NCI-H226 (cell line): ENCODE data around the gene FARS2.

ENCODE experiments used
- DNase-seq: peaks from one replicate; pipeline ENCODE4 v3.0.0-alpha.2; 2015

Gene FARS2

DNA sequence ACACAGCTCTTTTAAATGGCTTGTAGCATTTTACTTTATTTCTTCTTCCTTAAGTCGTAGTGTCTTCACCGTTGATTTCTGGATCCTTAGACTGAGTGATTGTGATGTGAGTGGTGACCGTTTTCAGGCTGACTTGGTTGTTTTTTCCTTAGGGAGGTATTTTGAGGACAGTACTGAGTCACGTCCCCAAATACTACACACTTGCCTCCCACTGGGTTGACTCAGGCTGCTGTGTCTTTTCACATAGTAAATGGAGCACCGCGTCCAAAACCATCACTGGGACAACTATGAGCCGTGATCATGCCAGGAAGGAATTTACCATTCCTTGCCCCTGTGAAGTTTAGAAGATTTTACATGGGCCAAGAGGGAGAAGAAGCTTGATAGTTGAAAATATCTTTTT lies 174.1 kb downstream of the FARS2 start:
- no peak for DNase-seq

DNA sequence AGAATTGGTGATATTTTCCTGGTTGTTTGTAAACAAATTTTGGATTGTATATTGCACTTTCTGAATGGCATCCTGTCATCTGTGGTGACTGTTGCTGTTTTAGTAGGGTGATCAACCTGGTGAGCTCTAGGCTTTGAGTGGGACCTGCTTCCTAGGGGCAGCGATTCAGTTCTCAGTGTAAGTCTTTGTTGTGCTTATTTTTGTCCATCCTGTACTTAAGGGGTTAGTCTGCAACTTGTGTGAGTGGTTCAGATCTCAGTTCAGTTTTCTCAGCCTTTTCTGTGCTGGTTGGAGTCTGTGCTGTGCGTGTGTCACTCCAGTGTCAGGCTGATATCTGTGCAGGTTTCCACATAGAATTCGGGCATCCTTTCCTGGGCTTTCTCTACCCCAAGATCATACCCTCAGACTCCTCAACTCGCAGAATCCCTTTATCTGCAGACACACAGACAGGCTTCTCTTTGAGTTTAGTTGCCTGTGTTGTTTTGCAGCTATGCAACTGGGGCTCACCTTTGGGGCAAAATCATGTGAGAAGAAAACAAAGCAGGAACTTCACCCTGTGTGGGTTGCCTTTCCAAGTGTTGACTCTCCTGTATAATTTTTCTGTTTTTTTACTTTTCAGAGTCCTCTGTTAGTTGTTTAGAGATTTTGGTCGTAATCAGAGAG lies 177.7 kb downstream of the FARS2 start:
- DNase-seq: no peak

DNA sequence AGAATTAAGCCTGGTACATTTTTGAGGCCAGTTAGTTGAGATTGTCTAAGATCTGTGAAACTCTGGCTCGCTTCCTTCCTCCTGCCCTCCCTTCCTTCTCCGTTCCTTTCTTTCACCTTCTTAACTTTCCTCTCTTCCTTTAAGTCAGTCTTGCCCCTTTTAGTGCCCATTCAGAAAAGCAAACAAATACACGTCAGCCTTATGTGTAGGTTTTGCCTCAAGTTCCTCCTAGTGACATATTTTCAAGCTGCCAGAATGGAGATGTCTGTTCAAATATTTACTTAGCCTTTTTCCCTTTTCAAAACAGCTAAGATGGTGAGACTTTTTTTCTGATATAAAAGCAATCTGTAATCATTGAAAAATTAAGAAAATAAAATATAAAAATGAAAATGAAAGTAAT lies 178.4 kb downstream of the FARS2 start:
- DNase-seq: no peak

DNA sequence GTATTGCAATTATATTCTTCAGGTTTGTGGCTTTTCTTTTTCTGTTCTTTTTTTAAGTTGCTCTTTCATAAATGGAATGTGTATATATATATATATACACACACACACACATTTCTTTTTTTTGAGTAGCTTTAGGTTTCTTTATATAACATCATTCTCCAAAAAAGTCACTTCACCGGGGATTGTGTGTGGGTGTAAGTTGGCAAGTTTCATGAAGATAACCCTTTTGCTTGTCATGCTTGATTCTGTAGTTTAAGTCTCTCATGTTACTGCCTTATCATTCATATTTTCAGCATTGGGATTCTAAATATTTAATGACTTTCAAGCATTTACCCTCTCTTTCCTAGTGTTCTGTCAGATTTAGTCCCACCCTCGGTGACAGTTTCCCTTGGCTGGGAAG lies 181.0 kb downstream of the FARS2 start:
- DNase-seq: no peak

DNA sequence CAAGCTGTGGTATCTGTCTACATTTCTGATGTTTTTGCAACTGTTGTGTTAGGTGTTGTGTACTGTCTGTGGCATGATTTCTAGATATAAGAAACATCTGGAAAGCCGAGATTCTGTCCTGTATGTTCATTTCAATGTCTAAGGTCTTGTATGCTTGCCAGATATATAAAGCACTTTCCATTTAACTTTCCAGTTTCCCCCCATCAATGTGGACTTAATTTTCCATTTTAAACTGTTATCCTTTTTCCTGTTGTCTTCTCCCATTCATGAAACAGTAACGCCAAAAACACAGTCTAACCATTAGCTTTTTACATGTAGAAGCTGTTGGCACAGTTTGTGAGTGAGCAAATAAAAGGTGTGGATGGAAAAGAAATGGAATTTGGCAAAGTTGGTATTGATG lies 181.6 kb downstream of the FARS2 start:
- DNase-seq: no peak

DNA sequence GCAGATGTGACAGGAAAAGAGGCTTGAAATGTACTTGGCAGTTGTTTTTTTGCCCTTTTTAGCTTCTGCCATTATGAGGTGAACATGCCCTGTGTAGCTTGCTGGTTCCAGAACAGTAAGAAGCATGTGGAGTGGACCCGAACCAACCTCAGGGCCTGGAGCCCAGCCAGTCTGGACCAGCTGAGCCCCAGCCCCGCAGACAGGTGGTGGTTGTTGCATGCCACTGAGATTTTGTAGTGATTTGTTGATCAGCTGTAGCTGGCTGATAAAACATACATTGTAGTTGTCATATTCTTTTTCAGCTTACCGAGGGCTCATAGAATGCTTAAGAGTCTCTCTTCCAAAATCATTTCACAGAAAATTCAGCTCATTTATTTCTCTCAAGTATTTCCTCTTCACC lies 182.2 kb downstream of the FARS2 start:
- DNase-seq: no peak

DNA sequence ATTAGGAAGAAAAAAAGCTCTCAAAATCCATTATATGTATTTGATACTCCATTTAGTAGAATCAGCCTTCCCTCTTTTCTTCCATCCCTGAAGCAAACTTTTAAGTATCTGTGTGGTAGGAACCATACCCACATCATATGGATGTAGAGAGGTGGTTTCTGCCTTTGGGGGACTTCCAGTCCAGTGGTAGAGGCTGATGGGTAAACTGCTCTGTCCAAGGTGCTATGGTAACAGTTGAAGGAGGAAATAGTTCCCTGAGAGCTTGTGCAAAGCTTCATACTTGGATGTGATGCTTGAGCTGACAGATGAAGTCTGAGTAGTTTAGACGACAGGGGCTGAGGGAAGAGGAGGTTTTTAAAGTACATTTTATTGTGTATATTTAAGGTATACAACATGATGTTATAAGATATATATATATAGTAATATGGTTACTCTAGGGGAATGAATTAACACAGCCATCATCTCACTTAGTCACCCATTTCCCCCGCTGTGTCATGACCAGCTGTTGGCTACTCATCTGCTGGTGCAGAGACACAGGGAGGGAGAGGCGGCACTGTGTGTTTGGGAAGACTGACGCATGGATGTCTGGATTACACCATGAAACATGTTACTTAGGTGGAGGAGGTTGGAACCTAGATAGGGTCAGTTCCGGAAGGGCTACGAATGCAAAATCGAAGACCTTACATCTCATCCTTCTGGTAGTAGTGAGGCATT lies 185.2 kb downstream of the FARS2 start:
- no peak for DNase-seq

DNA sequence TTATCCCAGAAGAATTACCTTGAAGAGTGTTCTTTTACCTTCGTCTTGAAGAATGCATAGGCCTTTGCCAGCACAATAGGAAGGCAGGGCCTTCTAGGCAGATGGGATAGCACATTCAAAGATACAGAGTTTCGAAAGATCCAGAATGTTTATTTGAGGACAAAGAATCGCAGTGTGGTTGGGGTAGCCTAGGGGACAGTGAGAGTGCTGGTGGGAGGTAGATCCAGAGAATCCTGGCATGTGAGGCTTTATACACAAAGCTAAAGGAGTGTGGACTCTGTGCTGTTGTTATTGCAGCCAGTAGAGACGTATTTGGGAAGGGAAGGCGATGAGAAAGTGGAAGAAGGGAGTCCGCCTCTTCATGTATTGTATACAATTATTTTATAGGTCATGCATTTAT lies 186.6 kb downstream of the FARS2 start:
- DNase-seq: no peak

DNA sequence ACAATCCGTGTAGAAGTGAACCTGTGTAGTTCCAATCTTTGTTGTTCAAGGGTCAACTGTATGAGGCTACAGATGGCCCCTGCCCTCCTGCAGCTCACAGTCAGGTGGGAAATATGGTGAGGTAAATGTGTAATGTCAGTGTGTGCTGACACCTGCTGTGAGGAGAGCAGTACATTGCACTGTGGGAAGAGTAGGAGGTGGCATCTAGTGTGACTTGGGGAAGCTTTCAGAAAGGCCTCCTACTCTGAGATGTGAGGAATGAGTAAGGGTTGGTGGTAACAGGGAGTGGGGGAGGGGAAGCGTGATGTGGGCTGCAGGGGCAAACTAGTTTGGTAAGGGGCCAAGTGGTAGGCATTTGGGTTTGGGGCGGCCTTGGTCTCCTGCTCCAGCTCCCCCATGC lies 188.8 kb downstream of the FARS2 start:
- no peak for DNase-seq

DNA sequence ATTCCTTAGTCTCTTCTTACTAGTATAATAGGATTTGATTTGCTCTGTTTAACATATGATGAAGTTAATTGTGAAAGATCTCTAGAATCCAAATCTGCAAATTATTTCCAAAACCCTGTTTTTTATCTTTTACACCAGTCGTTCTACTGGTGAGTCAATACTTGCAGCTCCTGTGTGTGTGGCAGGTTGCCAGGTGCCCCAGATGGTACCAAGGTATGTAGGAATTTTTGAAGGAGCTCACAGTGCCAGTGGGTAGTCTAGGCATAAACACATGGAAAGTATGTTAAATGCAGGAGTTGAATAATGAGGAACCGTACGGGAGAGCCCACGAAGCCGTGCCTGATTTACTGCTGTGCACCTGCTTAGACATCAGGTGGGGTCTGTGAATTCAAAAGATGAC lies 192.2 kb downstream of the FARS2 start:
- peak; percentile 65 for DNase-seq

DNA sequence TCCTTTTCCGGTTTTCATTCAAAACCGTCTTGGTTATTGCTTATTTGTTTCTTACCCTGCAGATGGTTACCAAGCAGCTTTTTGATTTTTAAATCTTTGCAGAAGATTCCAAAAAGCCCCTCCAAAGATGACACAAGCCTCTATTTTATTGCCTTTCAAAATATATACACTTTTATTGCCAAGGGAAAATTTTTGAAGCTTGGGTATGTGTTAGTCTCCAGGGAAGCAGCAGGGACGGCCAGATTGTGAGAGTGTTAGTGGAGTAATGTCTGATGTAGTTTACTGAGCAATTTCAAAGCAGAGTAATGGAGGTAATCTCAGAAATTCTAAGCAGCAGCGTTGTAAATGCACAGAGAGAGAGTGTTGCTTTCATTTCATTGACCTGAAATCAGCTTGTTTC lies 193.8 kb downstream of the FARS2 start:
- no peak for DNase-seq

DNA sequence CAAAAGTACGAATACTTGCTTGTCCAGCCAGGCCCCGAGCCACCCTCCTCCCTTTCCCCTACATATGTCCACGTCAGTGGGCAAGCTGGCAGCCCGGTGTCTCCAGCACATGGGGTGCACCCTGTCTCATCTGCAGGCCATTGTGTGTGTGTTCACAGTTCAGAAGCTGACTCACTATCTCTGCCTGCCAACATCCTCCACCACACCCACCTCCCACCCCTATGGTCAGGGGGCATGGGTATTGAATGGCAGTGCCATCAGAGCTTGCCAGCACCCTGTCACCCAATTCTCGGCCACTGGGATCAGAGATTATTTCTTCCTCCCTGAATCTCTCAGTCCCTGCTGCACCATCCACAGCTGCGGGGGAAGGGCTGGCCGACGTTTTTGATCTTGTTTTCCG lies 195.7 kb downstream of the FARS2 start:
- DNase-seq: peak; percentile 5

DNA sequence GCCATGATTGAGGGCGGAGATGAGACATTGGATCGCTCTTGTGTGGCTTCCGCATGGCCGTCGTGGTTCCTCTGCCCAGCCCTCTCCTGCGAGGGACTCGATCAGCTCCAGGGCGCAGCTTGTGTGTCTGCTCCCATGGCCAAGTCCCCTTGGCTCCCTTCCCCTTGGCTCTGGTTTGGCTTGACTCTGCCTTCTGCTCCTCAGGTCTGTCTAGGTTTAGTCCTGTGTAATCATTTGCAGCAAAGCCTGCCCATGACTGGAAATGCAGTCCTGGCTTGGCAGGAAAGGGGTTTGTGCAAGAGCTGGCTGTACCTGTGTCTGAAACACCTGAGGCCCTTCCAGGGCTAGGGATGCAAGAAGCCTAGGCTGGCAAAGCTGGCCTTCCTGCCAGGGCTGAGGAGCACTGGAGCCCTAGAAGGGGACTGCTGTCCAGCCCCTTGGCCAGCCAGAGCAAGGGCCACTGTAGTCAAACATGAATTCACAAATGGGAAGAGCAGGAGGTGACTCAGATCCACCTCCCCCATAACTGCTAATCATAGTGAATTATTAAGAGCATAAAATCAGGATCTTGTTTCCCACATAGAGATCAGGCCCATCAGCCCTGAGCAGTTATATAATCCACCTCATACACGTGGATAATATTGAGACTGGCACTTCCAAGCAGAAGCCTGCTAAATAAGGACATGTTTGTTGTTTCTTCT lies 196.8 kb downstream of the FARS2 start:
- DNase-seq: no peak

DNA sequence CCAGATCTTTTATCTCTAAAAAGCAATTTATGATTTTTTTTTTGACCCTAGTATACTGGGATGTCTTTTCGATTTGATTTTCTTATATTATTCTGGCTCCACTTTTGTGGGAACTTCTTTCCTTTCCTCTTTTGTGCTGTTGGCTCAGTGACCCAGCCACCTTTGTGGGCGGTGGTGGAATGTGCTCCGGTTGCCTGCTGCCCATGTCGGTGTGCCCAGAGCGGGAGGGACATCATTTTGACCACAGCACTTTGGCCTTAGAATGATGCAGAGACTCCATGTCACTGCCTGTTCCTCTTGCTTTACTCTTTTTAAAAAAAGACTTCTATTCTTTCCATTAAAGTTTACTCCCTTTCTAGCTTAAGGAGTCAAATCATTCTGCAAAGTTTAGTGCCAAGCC lies 198.0 kb downstream of the FARS2 start:
- DNase-seq: no peak

DNA sequence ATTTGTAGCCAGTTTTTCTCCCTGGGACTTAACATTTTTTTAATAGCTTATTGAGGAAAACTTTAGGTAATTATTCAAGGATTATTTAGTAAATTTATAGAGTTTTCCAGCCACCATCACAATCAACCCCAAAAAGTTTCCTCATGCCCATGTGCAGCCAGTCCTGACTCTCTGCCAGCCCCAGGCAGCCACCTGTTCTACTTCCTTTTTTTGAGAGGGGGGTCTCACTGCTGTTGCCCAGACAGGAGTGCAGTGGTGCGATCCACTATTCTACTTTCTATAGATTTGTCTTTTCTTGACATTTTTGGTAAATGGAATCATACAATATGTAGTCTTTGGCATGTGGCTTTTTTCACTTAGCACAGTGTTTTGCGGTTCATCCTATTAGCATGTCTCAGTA lies 200.1 kb downstream of the FARS2 start:
- DNase-seq: no peak

DNA sequence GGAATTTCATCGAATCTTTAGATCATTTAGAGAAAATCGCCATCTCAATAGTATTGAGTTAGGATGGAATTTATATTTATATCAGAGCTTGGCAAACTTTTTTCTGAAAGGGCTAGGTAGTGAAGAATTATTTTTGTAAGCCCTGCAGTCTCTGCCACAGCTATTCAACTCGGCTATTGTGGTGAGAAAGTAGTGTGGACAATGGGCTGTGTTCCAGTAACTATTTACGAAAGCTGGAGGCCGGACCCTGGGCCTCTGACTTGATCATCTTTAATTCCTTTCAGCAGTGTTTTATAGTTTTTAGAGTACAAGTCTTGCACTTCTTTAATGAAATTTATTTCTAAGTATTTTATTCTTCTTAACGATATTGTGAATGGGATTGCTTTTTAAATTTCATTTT lies 201.5 kb downstream of the FARS2 start:
- no peak for DNase-seq

DNA sequence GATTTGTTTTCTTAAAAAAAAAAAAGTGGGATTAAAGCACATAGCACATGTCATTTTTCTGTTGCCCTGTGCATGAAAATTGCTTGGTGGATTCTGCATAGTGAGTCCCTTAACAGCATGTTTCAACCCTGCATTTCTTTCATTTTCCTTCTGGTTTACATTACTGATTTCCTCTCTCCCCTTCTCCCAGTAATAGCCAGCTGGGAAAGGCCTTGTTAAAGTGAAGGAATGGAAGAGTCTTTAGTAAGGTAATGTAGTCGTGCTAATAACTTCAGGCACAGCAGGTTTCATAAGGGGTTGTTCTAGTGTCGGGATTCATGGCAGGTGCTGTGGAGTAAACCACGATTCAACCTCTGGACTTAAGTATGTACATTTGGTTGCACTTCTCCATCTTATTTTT lies 202.4 kb downstream of the FARS2 start:
- no peak for DNase-seq

DNA sequence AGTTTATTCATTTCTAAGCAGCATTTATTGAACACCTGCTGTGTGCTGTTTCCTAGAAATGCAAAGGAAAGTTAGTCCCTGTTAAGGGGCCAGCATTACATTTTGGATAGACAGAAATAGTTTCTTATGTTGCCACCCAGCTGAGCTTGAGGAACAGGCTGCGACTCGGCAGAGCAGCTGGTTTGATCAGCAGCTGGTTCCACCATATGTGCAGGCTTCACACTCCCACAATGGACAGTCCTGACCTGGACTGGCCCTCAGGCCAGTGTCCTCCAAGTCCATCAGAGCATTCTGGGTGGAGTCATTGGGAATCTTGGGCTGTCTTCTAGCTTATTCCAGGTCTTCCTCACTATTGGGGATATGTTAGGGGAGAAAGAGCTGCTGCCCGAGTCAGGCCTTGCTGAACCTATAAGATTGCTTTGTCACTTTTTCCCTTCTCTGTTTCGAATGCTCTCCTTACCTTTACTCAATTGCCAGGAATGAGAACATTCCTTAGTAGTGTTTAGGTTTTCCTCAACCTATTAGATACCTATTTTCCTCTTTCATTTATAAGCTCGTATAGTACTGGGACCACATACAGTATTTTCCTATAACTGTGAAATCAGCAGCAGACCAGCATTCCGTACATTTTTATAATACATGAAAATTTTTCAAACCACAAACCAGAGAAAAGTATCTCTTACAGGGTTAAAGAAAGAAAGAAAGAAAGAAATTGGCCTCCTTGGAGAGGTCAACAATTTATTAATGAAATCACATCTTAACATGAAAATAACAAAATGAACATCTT lies 203.0 kb downstream of the FARS2 start:
- no peak for DNase-seq

DNA sequence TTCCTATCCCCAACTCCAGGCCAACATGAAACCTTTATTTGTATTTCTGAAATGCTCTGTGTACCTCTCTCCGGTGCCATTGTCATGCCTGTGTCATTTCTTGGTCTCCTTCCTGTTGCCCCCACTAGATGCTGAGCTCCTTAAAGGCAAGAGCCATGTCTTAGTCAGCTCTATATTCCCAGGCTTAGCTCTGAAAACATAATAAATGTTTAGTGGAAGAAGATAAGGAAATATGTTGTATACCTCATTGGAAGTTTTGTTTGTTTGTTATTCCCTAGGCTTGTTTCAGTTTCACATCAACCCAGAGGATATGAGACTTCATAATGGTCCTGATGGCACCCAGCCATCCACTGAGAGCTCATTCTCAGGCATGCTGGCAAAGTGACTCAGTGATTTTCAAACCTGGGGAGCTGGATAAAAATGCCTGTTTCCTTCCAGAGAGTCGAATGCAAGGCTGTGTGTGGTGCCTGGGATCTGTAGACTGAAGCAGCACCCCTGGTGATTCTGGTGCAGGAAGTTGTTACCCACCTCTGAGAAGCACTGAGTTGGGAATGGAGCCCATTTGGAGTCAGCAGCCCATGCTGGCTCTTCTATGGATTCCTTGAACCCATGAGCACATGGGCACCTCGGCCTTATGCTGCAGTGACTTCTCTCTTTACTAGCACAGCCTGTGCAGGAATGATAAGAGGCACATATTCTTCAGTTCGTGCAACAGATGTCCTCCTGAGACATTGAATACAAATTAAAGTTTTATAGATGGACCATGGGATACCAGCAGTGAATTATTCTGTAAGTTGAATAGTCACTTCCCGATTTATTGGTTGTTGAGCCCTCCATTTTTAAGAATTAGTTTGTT lies 205.2 kb downstream of the FARS2 start:
- DNase-seq: peak; percentile 64

DNA sequence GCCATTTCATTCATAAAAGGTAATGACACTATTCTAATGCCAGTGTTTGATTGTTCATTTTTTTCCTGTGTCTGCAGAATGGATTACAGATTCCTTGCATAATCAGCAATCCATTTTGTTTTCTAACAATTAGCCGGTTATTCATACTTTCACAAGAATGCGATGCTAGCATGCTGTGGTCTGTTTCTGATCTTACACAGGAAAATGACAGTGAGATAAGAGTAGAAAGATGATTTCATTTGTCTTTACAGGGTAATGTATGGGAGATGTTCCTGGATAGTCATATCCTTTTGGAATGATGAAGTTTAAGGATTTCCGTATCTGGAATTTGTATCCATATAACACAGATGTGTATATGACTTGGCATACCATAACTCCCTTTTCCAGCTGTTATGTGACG lies 207.3 kb downstream of the FARS2 start:
- DNase-seq: peak; percentile 5

DNA sequence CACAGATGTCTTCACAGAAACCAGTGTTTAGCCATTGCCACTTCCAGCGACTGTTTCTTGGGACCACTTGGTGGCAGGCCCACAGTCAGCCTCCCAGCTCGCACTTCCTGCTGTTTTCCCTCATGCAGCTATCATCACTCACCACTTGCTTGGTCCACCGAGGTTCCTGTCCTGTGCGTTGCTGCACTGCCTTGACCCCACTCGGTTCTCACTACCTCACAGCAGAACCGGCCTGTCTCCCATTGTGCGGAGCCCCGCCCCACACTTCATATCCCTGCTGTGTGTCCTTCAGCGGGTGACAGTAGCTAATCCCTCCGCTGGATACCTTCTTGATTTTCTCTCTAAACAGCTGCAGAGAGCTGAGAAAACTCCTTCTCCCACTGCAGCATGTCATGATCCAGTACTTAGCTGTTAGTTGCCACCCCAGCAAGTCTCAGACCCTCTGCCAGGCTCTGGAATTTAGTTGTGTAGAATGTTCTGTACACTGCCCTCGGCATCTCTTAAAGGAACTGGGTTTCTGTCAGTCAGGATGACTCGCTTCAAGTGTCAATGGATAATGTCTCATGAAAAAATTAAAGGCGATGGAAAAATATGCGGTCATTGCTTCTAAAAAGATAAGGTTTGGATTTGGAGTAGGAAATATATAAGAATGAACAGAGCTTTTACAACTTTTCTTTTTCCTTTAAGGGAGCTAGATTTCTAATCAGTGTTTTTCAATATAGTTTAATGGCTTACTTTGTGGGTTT lies 208.0 kb downstream of the FARS2 start:
- no peak for DNase-seq

DNA sequence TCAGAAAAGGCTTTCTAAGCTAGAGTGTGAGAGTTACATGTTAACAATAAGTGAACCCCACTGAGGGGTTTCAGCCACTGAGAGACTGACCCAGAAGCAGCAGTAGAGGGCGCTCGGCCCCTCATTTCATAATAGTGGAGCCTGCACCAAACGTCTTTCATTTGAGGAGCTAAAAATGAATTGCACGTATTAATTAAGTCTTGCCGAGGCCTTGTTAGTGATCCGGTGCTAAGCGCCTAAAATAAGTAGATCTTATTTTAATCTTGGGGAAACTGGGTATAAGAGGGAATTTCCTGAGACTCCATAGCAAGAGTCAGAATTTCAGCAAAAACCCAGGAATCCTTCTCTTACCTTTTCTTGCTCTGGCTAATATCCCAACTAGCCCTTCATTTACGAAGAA lies 209.7 kb downstream of the FARS2 start:
- DNase-seq: peak; percentile 21
